GM12878 (cell line): ENCODE data around the gene VPS8.

ENCODE experiments used
- ATF2 ChIP-seq: IDR thresholded peaks from 2 replicates; pipeline ENCODE4 v1.6.1; 2012; ENCODE audit warnings: low read length, inconsistent platforms
- CTCF ChIP-seq, 3 experiments: IDR thresholded peaks in 2 of 3; conservative IDR thresholded peaks in 1 of 3; 2 replicates each; pipeline ENCODE4 v1.5.1; 2011; ENCODE audit warnings: low read depth in 3 of 3, low read length in 3 of 3, mild to moderate bottlenecking in 3 of 3, control low read depth in 2 of 3, moderate library complexity in 2 of 3, inconsistent platforms in 1 of 3, mixed read lengths in 1 of 3; ENCODE audit not compliant: control insufficient read depth in 2 of 3, insufficient read depth in 1 of 3; ENCODE audit errors: extremely low read depth in 1 of 3
- EP300 ChIP-seq, 2 experiments: fragments of 150-350 bp in 1 of 2; IDR thresholded peaks; 2 replicates each; pipeline ENCODE4 v1.6.1; 2011 to 2012; ENCODE audit warnings: low read depth in 2 of 2, low read length in 2 of 2, borderline replicate concordance in 1 of 2, improper control_type of control experiment in 1 of 2, inconsistent platforms in 1 of 2; ENCODE audit not compliant: control insufficient read depth in 1 of 2
- GABPA ChIP-seq: IDR thresholded peaks from 2 replicates; pipeline ENCODE4 v1.6.1; 2014; ENCODE audit warnings: antibody characterized with exemption, low read depth, mild to moderate bottlenecking, inconsistent platforms
- MAX ChIP-seq: IDR thresholded peaks from 2 replicates; pipeline ENCODE4 v1.6.1; 2012; ENCODE audit warnings: low read depth, low read length, improper control_type of control experiment
- MTA3 ChIP-seq: IDR thresholded peaks from 2 replicates; pipeline ENCODE4 v1.6.1; 2012; ENCODE audit warnings: low read length, inconsistent platforms, borderline replicate concordance
- PAX5 ChIP-seq: IDR thresholded peaks from 2 replicates; pipeline ENCODE4 v1.6.1; 2011; ENCODE audit warnings: low read depth, low read length, borderline replicate concordance
- POLR2A ChIP-seq: IDR thresholded peaks from 2 replicates; pipeline ENCODE4 v1.6.1; 2011; ENCODE audit warnings: low read depth, mild to moderate bottlenecking, low read length
- POLR2AphosphoS5 ChIP-seq: IDR thresholded peaks from 2 replicates; pipeline ENCODE4 v1.6.1; 2011; ENCODE audit warnings: mild to moderate bottlenecking, low read length, inconsistent platforms
- POU2F2 ChIP-seq: IDR thresholded peaks from 3 replicates; pipeline ENCODE4 v1.6.1; 2011; ENCODE audit warnings: low read depth, mild to moderate bottlenecking, low read length, borderline replicate concordance
- RAD21 ChIP-seq: IDR thresholded peaks from 2 replicates; pipeline ENCODE4 v1.6.1; 2011; ENCODE audit warnings: mild to moderate bottlenecking, low read depth, low read length, moderate library complexity; ENCODE audit not compliant: insufficient read depth
- TAF1 ChIP-seq: IDR thresholded peaks from 2 replicates; pipeline ENCODE4 v1.6.1; 2011; ENCODE audit warnings: mild to moderate bottlenecking, low read depth, low read length, borderline replicate concordance
- YBX1 ChIP-seq: fragments of 450-650 bp; IDR thresholded peaks from 2 replicates; pipeline ENCODE4 v1.6.1; 2016; ENCODE audit warnings: antibody characterized with exemption

- TF ChIP-seq POLR2AphosphoS5 (no peak), CTCF (IDR thresholded peaks at IDR 0.05 in 2 of 3, conservative IDR thresholded peaks at IDR 0.05 in 1 of 3; ENCODE audit: control insufficient read depth in 2 of 3, extremely low read depth in 1 of 3, insufficient read depth in 1 of 3, low read depth in 3 of 3, low read length in 3 of 3) (no peak), MAX (no peak), EP300 (IDR thresholded peaks at IDR 0.05; ENCODE audit: borderline replicate concordance in 1 of 2, control insufficient read depth in 1 of 2, low read depth in 2 of 2, low read length in 2 of 2) (no peak), ATF2 (no peak), TAF1 (no peak), POU2F2 (no peak), YBX1 (no peak), PAX5 (no peak), POLR2A (no peak), GABPA (no peak), RAD21 (no peak), MTA3 (no peak)
Measured at GRCh38 chr3:184807549-184807948, 4.4 kb upstream of the VPS8 start.
